CD14-positive monocyte (primary cell): ENCODE measurements around the gene MCOLN3. TPM values are rescaled to one million over a fixed set of nuclear protein-coding genes. Genes with fewer than 3 reads are reported as not detected.
A peak's percentile ranks its signal among the peaks of the same experiment; 100 is the strongest.

Experiments used
- DNase-seq, 3 donors: peaks; one replicate each; pipeline ENCODE4 v3.0.0-alpha.2; 2011 to 2022
- H2AFZ ChIP-seq: 2 replicates; pipeline ENCODE4 v1.6.0; 2012; ENCODE audit warnings: mild to moderate bottlenecking, low read depth, low read length, inconsistent platforms; ENCODE audit not compliant: insufficient read depth, poor library complexity, severe bottlenecking
- H3K27ac ChIP-seq, 2 donors: 1 replicate in 1 of 2; 2 replicates in 1 of 2; pipeline ENCODE4 v1.5.1; 2012 to 2013; ENCODE audit warnings: low read length in 2 of 2, control low read depth in 1 of 2, inconsistent platforms in 1 of 2, low read depth in 1 of 2, mild to moderate bottlenecking in 1 of 2
- H3K27me3 ChIP-seq, 2 donors: one replicate each; pipeline versions ENCODE4 v1.6.0 to v1.6.1; 2011 to 2013; ENCODE audit warnings: low read length in 2 of 2; ENCODE audit not compliant: control insufficient read depth in 2 of 2, insufficient read depth in 2 of 2
- H3K36me3 ChIP-seq, 2 donors: replicated peaks in 1 of 2; 1 replicate in 1 of 2; 2 replicates in 1 of 2; pipeline versions ENCODE4 v1.5.1 to v1.6.1; 2012 to 2013; ENCODE audit warnings: low read length in 2 of 2, control low read depth in 1 of 2, inconsistent platforms in 1 of 2, mild to moderate bottlenecking in 1 of 2; ENCODE audit not compliant: insufficient read depth in 2 of 2, control insufficient read depth in 1 of 2
- H3K4me1 ChIP-seq, 2 donors: 1 replicate in 1 of 2; 2 replicates in 1 of 2; pipeline versions ENCODE4 v1.5.1 to v1.6.1; 2012 to 2013; ENCODE audit warnings: low read length in 2 of 2, control low read depth in 1 of 2, inconsistent platforms in 1 of 2, mild to moderate bottlenecking in 1 of 2, moderate library complexity in 1 of 2; ENCODE audit not compliant: insufficient read depth in 2 of 2, control insufficient read depth in 1 of 2
- H3K4me2 ChIP-seq: replicated peaks from 2 replicates; pipeline ENCODE3; 2012; ENCODE audit warnings: low read length, moderate library complexity, mild to moderate bottlenecking; ENCODE audit not compliant: poor library complexity, severe bottlenecking; ENCODE audit errors: extremely low read depth
- H3K4me3 ChIP-seq, 3 experiments: fragments of 200-600 bp in 1 of 3; sonication (generic) in 1 of 3; replicated peaks in 1 of 3; 1 replicate in 2 of 3; 2 replicates in 1 of 3; pipeline ENCODE4 v1.5.1; 2011 to 2013; ENCODE audit warnings: low read length in 3 of 3, mild to moderate bottlenecking in 3 of 3, control low read depth in 2 of 3, low read depth in 2 of 3, inconsistent platforms in 1 of 3, moderate library complexity in 1 of 3
- H3K79me2 ChIP-seq: 2 replicates; pipeline ENCODE4 v1.6.0; 2012; ENCODE audit warnings: mild to moderate bottlenecking, control low read depth, inconsistent platforms, low read length, moderate library complexity; ENCODE audit not compliant: insufficient read depth
- H3K9ac ChIP-seq: 2 replicates; pipeline ENCODE4 v1.6.0; 2017; ENCODE audit warnings: low read length, mild to moderate bottlenecking; ENCODE audit not compliant: insufficient read depth, poor library complexity, severe bottlenecking
- H3K9me3 ChIP-seq, 2 donors: replicated peaks in 1 of 2; 1 replicate in 1 of 2; 2 replicates in 1 of 2; pipeline versions ENCODE4 v1.5.1 to v1.6.1; 2012 to 2013; ENCODE audit warnings: low read length in 2 of 2, control low read depth in 1 of 2; ENCODE audit not compliant: control insufficient read depth in 1 of 2, insufficient read depth in 1 of 2
- H4K20me1 ChIP-seq: 2 replicates; pipeline ENCODE4 v1.6.0; 2012; ENCODE audit warnings: mild to moderate bottlenecking, low read length, control low read depth, moderate library complexity; ENCODE audit not compliant: insufficient read depth
- H3K27ac Mint-ChIP-seq, 7 donors: one replicate each; pipeline ENCODE4 v1.8.0; 2020; ENCODE audit warnings: mild to moderate bottlenecking in 7 of 7, mixed read lengths in 7 of 7, moderate library complexity in 6 of 7, inconsistent platforms in 2 of 7
- H3K27me3 Mint-ChIP-seq, 3 donors: one replicate each; pipeline ENCODE4 v1.8.0; 2021 to 2022; ENCODE audit warnings: low read depth in 3 of 3, mild to moderate bottlenecking in 3 of 3, mixed read lengths in 3 of 3, moderate library complexity in 3 of 3, inconsistent platforms in 1 of 3
- H3K36me3 Mint-ChIP-seq, 2 donors: one replicate each; pipeline ENCODE4 v1.8.0; 2020; ENCODE audit warnings: mixed read lengths in 2 of 2, inconsistent platforms in 1 of 2, mild to moderate bottlenecking in 1 of 2
- H3K4me1 Mint-ChIP-seq: one replicate; pipeline ENCODE4 v1.8.0; 2020; ENCODE audit warnings: mild to moderate bottlenecking, mixed read lengths
- H3K4me3 Mint-ChIP-seq, 2 donors: one replicate each; pipeline ENCODE4 v1.8.0; 2020; ENCODE audit warnings: mild to moderate bottlenecking in 2 of 2, mixed read lengths in 2 of 2, moderate library complexity in 1 of 2
- H3K9me3 Mint-ChIP-seq, 7 donors: one replicate each; pipeline ENCODE4 v1.8.0; 2020 to 2022; ENCODE audit warnings: mixed read lengths in 7 of 7, mild to moderate bottlenecking in 6 of 7, moderate library complexity in 6 of 7, inconsistent platforms in 2 of 7
- CTCF ChIP-seq: fragments of 200-600 bp; IDR thresholded peaks from one replicate; pipeline ENCODE4 v1.8.0; 2022; ENCODE audit warnings: antibody characterized with exemption, mild to moderate bottlenecking
- WGBS: methylation state at CpG from one replicate; pipeline ENCODE4 v1.1.5; 2013; ENCODE audit warnings: missing lambda C conversion rate; ENCODE audit not compliant: insufficient coverage; 5-methylcytosine and 5-hydroxymethylcytosine counted together
- intact Hi-C, 2 donors: fragments of 100-400 bp; cut with micrococcal nuclease; formaldehyde crosslinking; loops; one replicate each; pipeline versions ENCODE4 v1.15.0 to v1.15.1; 2023
- polyA plus RNA-seq, 3 donors: library from polyadenylated mRNA; depleted of rRNA in 1 of 3; unstranded in 2 of 3; stranded (reverse) in 1 of 3; fragments of 300-500 nt in 2 of 3; fragments of >200 nt in 1 of 3; fragmentation: Illumina TruSeq in 2 of 3; gene quantifications; 1 replicate in 2 of 3; 2 replicates in 1 of 3; pipeline ENCODE4 v1.2.3, GENCODE V29; 2012 to 2021

MCOLN3 gene
- polyA plus RNA-seq, 3 donors, result 0.03 TPM; not detected in 2

- H3K27ac ChIP-seq, result no peak overlapping the region
- Mint-ChIP-seq H3K27ac (peak overlapping the region in 1 of 7 donors; percentile 44), H3K36me3 (no peaks in the 10 kb centered on the region), H3K27me3 (peaks cover 0 to 2% (median 2%) of the 10 kb centered on the region in 3 donors), H3K9me3 (no peaks in the 10 kb centered on the region), H3K4me3 (peak overlapping the region; percentile 11 to 79), H3K4me1 (peaks cover 7% of the 10 kb centered on the region)
- intact Hi-C loops, result no loop called here
- no peak overlapping the region for H3K9ac ChIP-seq
- H3K4me3 ChIP-seq, result peak overlapping the region in 1 of 3 experiments; percentile 49
- no peaks in the 10 kb centered on the region for H3K36me3 ChIP-seq
- H3K4me1 ChIP-seq, result peaks cover 7% of the 10 kb centered on the region in 2 donors
- DNase-seq, result peak in 2 of 3 donors; percentile 18
- peak overlapping the region; percentile 58 for H3K4me2 ChIP-seq
- WGBS, result 3% methylated on average over 6 of the region's 11 CpGs
- no peaks in the 10 kb centered on the region for H3K79me2 ChIP-seq
- H4K20me1 ChIP-seq, result no peaks in the 10 kb centered on the region
- peak overlapping the region; percentile 79 for H2AFZ ChIP-seq
- H3K27me3 ChIP-seq, result no peaks in the 10 kb centered on the region
- H3K9me3 ChIP-seq, result no peaks in the 10 kb centered on the region
- no peak for TF ChIP-seq CTCF
Measured at GRCh38 chr1:85091671-85092280, 43.5 kb upstream of the MCOLN3 start.

- intact Hi-C loops, result no loop called here
- no CpG with 5 or more reads among the region's 1 CpG for WGBS
- Mint-ChIP-seq H3K4me1 (peaks cover 7% of the 10 kb centered on the region), H3K4me3 (no peak overlapping the region), H3K9me3 (no peaks in the 10 kb centered on the region), H3K36me3 (no peaks in the 10 kb centered on the region), H3K27ac (no peak overlapping the region), H3K27me3 (peaks cover 0 to 2% (median 2%) of the 10 kb centered on the region in 3 donors)
- no peak overlapping the region for H3K4me3 ChIP-seq
- no peaks in the 10 kb centered on the region for H3K36me3 ChIP-seq
- H3K4me2 ChIP-seq, result no peak overlapping the region
- no peaks in the 10 kb centered on the region for H3K9me3 ChIP-seq
- no peak for DNase-seq
- no peaks in the 10 kb centered on the region for H3K27me3 ChIP-seq
- H3K9ac ChIP-seq, result no peak overlapping the region
- TF ChIP-seq CTCF, result no peak
- H2AFZ ChIP-seq, result no peak overlapping the region
- no peak overlapping the region for H3K27ac ChIP-seq
- peaks cover 7% of the 10 kb centered on the region in 2 donors for H3K4me1 ChIP-seq
- H4K20me1 ChIP-seq, result no peaks in the 10 kb centered on the region
- no peaks in the 10 kb centered on the region for H3K79me2 ChIP-seq
Measured at GRCh38 chr1:85090225-85090624, 41.9 kb upstream of the MCOLN3 start.
